Spleen (tissue), 11 donors: ENCODE results near the gene IL17B. TPM values are rescaled to one million over a fixed set of nuclear protein-coding genes. Genes with fewer than 3 reads are reported as not detected.

Experiments
- DNase-seq: peaks from one replicate; pipeline ENCODE4 v3.0.0-alpha.2; 2020
- H3K27ac ChIP-seq, 8 donors: fragments of 200-600 bp; sonication (generic) in 7 of 8; 1 replicate in 4 of 8; 2 replicates in 4 of 8; pipeline versions ENCODE4 v1.5.0 to v1.8.0; 2016 to 2021; ENCODE audit warnings: inconsistent platforms in 4 of 8, mild to moderate bottlenecking in 4 of 8, moderate library complexity in 1 of 8
- H3K27me3 ChIP-seq, 7 donors: fragments of 200-600 bp; sonication (generic) in 6 of 7; replicated peaks in 1 of 7; 1 replicate in 4 of 7; 2 replicates in 3 of 7; pipeline versions ENCODE4 v1.5.0 to v1.8.0; 2016 to 2021; ENCODE audit warnings: inconsistent platforms in 3 of 7, mild to moderate bottlenecking in 1 of 7
- H3K36me3 ChIP-seq, 6 donors: fragments of 200-600 bp; sonication (generic) in 5 of 6; 1 replicate in 4 of 6; 2 replicates in 2 of 6; pipeline versions ENCODE4 v1.5.0 to v1.8.0; 2016 to 2021; ENCODE audit warnings: inconsistent platforms in 2 of 6
- H3K4me1 ChIP-seq, 6 donors: fragments of 200-600 bp; sonication (generic) in 5 of 6; 1 replicate in 3 of 6; 2 replicates in 3 of 6; pipeline versions ENCODE4 v1.5.0 to v1.8.0; 2016 to 2021; ENCODE audit warnings: inconsistent platforms in 3 of 6
- H3K4me3 ChIP-seq, 8 donors: fragments of 200-600 bp; sonication (generic) in 7 of 8; 1 replicate in 4 of 8; 2 replicates in 4 of 8; pipeline versions ENCODE4 v1.5.0 to v1.8.0; 2016 to 2021; ENCODE audit warnings: inconsistent platforms in 4 of 8, mild to moderate bottlenecking in 4 of 8, moderate library complexity in 2 of 8
- H3K9me3 ChIP-seq, 8 donors: fragments of 200-600 bp; sonication (generic) in 7 of 8; 1 replicate in 4 of 8; 2 replicates in 4 of 8; pipeline versions ENCODE4 v1.5.0 to v1.8.0; 2016 to 2021; ENCODE audit warnings: inconsistent platforms in 4 of 8
- POLR2A ChIP-seq, 3 donors: fragments of 450-650 bp; IDR thresholded peaks; one replicate each; pipeline ENCODE4 v1.5.1; 2017; ENCODE audit warnings: antibody characterized with exemption in 3 of 3, mild to moderate bottlenecking in 1 of 3
- POLR2AphosphoS5 ChIP-seq, 3 donors: sonication (generic); formaldehyde crosslinking; IDR thresholded peaks; one replicate each; pipeline ENCODE4 v1.5.1; 2017; ENCODE audit warnings: antibody characterized with exemption in 3 of 3
- WGBS, 5 donors: extraction: QIAGEN DNeasy Blood & Tissue Kit in 3 of 5; methylation state at CpG; one replicate each; pipeline versions ENCODE4 v1.1.5 to v1.1.7; 2013 to 2018; 5-methylcytosine and 5-hydroxymethylcytosine counted together
- intact Hi-C: fragments of 100-400 bp; cut with DNase I; formaldehyde crosslinking; loops from one replicate; pipeline ENCODE4 v1.15.0; 2023; ENCODE audit warnings: low total_unique reads
- polyA plus RNA-seq, 3 donors: library from polyadenylated mRNA; stranded (reverse); fragments of 200-250 nt; gene quantifications; one replicate each; pipeline ENCODE4 v1.2.1, GENCODE V29; 2013
- total RNA-seq, 7 donors: library from RNA; depleted of rRNA in 3 of 7; stranded (reverse); fragments of >200 nt in 3 of 7; fragmentation: NEBNext Ultra II Directional in 4 of 7; extraction: Animal tissue kit (Norgen Biotek cat#: 25700) in 4 of 7; gene quantifications; one replicate each; pipeline versions ENCODE4 v1.1.0 to v1.2.1, GENCODE V29; 2016 to 2021
- TF ChIP-seq, protein P1 (sequence below), 11 experiments: fragments of 200-600 bp in 7 of 11; fragments of 450-650 bp in 4 of 11; sonication (generic) in 4 of 11; IDR thresholded peaks in 8 of 11; conservative IDR thresholded peaks in 3 of 11; 1 replicate in 7 of 11; 2 replicates in 4 of 11; pipeline versions ENCODE4 v1.4.0 to v1.8.0; 2016 to 2021; ENCODE audit warnings: antibody characterized with exemption in 11 of 11, inconsistent platforms in 4 of 11, mild to moderate bottlenecking in 1 of 11
- donor health status: healthy with polysubstance abuse.
- donor health status: DM: no; HTN: no; CAD: no; lungs with moderate emphysema.
- donor health status: DM: no; HTN: no; CAD: no.
- donor health status: Bipolar disorder and iron deficiency.
- donor health status: healthy.
- donor health status: DM: no; HTN: no; CAD: no.
- donor health status: DM: yes; HTN: yes; CAD: no.

Gene IL17B
- total and polyA plus RNA-seq, 10 donors, result 0.30 to 1.4 (median 0.60) TPM; not detected in 4

DNA sequence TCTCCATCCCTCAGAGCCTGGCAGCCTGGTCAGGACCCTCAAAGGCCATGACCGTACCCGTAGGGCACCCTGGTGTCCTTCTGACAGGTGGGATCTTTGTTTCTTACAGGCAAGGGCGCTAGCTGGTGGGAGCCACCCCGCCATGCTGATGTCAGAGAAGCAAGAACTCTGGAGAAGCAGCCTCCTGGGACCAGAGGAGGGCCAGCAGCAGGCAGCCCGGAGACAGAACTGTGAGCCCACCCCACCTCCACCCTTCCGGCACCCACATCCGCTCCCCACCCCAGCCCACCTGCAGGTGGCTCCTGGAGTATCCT is 42.2 kb upstream of the IL17B start:
- 64 to 84% (median 75%) methylated on average over 4 to 7 of the region's 7 CpGs for WGBS, 5 donors
- Histone ChIP-seq H3K27me3 (peaks cover 0 to 8% (median 0%) of the 10 kb centered on the region in 7 donors), H3K36me3 (peaks cover 0 to 40% (median 0%) of the 10 kb centered on the region in 6 donors), H3K9me3 (no peaks in the 10 kb centered on the region), H3K27ac (peak overlapping the region in 7 of 8 donors; percentile 27 to 82 (median 73)), H3K4me3 (no peak overlapping the region), H3K4me1 (peaks cover 17 to 93% (median 50%) of the 10 kb centered on the region in 6 donors)
- TF ChIP-seq POLR2A (IDR thresholded peaks at IDR 0.05) (no peak), POLR2AphosphoS5 (IDR thresholded peaks at IDR 0.05) (peak in 1 of 3 donors; percentile 9)
- no peak for DNase-seq
- intact Hi-C loops, result no loop called here

DNA sequence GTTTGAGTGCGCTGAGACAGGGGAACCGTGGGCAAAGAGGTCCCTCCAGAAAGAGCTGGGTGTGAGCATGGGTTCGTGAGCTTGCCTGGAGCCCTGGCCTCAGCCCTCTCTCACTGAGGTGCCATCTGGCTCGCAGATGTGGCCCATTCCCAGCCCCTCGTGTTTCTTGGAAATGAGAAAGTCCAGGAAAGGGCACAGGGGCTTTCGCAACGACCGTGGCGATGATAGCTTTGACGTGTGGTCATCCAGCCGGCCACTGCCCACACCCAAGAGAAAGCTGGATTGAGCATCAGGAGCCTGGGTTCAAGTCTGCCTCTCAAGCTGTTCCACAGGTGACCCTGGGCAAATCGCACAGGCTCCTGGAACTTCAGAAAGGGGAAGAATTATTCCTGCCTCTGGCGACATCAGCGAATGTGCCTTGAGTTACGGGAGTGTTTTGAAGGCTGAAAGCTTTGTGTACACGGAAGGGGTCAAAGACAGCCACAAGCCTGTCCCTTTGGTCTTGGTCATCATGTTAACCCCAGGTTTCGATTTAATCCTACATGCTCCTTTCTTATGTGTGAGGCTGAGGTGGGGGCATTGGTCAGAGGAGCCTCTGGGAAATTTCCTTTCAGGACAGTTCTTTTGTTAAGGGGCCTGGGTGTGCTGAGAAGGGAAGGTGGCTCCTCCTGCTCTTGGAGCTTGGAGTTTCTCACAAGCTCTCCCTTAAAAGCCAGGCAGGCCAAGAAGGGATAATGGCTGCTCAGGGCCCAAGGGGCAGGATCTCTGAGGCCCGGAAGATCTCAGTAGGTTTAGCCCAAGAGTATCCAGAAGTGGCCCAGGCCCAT is 41.7 kb upstream of the IL17B start:
- Histone ChIP-seq H3K27ac (peak overlapping the region in 7 of 8 donors; percentile 27 to 82 (median 73)), H3K4me3 (peak overlapping the region in 1 of 8 donors; percentile 5), H3K9me3 (no peaks in the 10 kb centered on the region), H3K27me3 (peaks cover 0 to 8% (median 0%) of the 10 kb centered on the region in 7 donors), H3K36me3 (peaks cover 0 to 34% (median 0%) of the 10 kb centered on the region in 6 donors), H3K4me1 (peaks cover 17 to 93% (median 50%) of the 10 kb centered on the region in 6 donors)
- intact Hi-C loops, result no loop called here
- WGBS, 5 donors, result 55 to 80% (median 66%) methylated on average over 9 to 18 of the region's 18 CpGs
- no peak for DNase-seq
- no peak for TF ChIP-seq POLR2A (IDR thresholded peaks at IDR 0.05)
- peak in 1 of 3 donors; percentile 29 for TF ChIP-seq POLR2AphosphoS5 (IDR thresholded peaks at IDR 0.05)

DNA sequence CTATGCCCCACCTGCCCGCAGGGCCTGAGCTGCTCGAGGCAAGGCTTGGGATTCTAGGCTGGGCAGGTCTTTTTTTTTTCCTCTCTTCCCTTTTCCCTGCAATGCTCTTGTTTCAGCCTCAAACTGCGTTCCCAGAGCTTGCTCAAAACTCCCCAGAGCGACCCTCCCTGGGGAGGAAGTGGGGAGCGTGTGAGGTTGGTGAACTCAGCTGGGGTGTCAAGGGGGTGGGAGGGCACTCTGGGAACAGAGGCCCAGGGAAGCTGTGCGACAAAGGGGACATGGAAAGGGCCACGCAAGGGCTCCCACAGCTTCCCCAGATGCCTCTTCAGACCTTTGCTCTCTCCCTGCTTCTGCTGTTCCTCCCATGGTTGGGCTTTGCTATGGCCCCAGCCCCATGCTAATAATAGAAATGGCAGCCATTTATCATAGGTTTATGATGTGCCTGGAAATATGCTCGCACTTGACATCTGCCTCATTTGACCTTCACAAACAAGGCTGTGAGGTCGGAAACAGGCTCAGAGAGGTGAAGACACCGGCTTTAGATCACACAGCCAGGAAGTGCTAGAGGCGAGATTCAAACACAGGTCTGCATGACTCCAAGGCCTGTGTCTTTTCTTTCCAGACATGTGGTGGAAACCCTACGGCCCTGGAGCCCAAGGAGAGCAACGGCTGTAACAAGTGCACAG is 40.9 kb upstream of the IL17B start:
- intact Hi-C loops, result no loop called here
- Histone ChIP-seq H3K27me3 (peaks cover 0 to 8% (median 0%) of the 10 kb centered on the region in 7 donors), H3K4me1 (peaks cover 17 to 95% (median 52%) of the 10 kb centered on the region in 6 donors), H3K36me3 (peaks cover 0 to 33% (median 0%) of the 10 kb centered on the region in 6 donors), H3K4me3 (peak overlapping the region in 1 of 8 donors; percentile 5), H3K27ac (peak overlapping the region in 7 of 8 donors; percentile 27 to 82 (median 73)), H3K9me3 (no peaks in the 10 kb centered on the region)
- WGBS, 5 donors, result 44 to 48% (median 44%) methylated on average over 13 of the region's 13 CpGs
- DNase-seq, result no peak
- TF ChIP-seq POLR2AphosphoS5 (IDR thresholded peaks at IDR 0.05), result peak in 2 of 3 donors; percentile 43 to 49
- TF ChIP-seq, protein P1, sequence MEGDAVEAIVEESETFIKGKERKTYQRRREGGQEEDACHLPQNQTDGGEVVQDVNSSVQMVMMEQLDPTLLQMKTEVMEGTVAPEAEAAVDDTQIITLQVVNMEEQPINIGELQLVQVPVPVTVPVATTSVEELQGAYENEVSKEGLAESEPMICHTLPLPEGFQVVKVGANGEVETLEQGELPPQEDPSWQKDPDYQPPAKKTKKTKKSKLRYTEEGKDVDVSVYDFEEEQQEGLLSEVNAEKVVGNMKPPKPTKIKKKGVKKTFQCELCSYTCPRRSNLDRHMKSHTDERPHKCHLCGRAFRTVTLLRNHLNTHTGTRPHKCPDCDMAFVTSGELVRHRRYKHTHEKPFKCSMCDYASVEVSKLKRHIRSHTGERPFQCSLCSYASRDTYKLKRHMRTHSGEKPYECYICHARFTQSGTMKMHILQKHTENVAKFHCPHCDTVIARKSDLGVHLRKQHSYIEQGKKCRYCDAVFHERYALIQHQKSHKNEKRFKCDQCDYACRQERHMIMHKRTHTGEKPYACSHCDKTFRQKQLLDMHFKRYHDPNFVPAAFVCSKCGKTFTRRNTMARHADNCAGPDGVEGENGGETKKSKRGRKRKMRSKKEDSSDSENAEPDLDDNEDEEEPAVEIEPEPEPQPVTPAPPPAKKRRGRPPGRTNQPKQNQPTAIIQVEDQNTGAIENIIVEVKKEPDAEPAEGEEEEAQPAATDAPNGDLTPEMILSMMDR (IDR thresholded peaks at IDR 0.05 in 8 of 11, conservative IDR thresholded peaks at IDR 0.05 in 3 of 11), result no peak

DNA sequence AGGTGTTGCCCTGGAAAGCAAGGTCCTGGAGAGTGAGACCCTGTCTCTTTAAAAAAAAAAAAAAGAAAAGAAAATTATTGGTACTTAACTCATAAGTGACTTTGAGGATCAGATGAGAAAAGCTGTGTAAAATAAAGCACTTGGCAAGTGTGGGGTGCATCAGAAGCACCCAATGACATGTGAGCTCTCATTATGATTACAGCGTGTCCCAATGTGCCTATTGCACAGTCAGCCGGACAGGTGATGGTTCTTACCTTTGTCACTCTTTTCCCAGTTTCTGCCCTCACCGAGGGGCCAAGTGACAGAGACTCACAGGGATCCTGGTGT is 40.4 kb upstream of the IL17B start:
- TF ChIP-seq, protein P1 (IDR thresholded peaks at IDR 0.05 in 8 of 11, conservative IDR thresholded peaks at IDR 0.05 in 3 of 11), result no peak
- TF ChIP-seq POLR2AphosphoS5 (IDR thresholded peaks at IDR 0.05), result no peak
- no peak for TF ChIP-seq POLR2A (IDR thresholded peaks at IDR 0.05)
- no peaks in the 10 kb centered on the region for H3K9me3 ChIP-seq
- peaks cover 12 to 93% (median 50%) of the 10 kb centered on the region in 6 donors for H3K4me1 ChIP-seq
- H3K36me3 ChIP-seq, result peaks cover 0 to 33% (median 0%) of the 10 kb centered on the region in 6 donors
- H3K27ac ChIP-seq, result peak overlapping the region in 7 of 8 donors; percentile 27 to 82 (median 73)
- intact Hi-C loops, result no loop called here
- 64 to 75% (median 69%) methylated on average over 3 of the region's 3 CpGs for WGBS, 5 donors
- no peak overlapping the region for H3K4me3 ChIP-seq
- peaks cover 0 to 8% (median 0%) of the 10 kb centered on the region in 7 donors for H3K27me3 ChIP-seq
- no peak for DNase-seq
